GM23338 (cell line): ENCODE data around the gene FREY1. TPM values are rescaled to one million over a fixed set of nuclear protein-coding genes. Genes with fewer than 3 reads are reported as not detected.

Source experiments
- ATAC-seq: fragments of 200-7000 bp; cut with Tn5 transposase; 3 replicates; pipeline ENCODE4 v1.9.1; 2020
- DNase-seq: peaks from one replicate; pipeline ENCODE4 v3.0.0-alpha.2; 2015; ENCODE audit warnings: low spot score
- H2AFZ ChIP-seq: fragments of 200-600 bp; sonication (generic); 2 replicates; pipeline ENCODE4 v1.8.0; 2016; ENCODE audit warnings: antibody characterized with exemption, mild to moderate bottlenecking, moderate library complexity
- H3F3A ChIP-seq: fragments of 200-600 bp; sonication (generic); replicated peaks from 2 replicates; pipeline ENCODE4 v1.8.0; 2017; ENCODE audit warnings: antibody characterized with exemption, mixed run types, low read depth
- H3K27ac ChIP-seq: fragments of 200-600 bp; sonication (generic); 2 replicates; pipeline ENCODE4 v1.6.1; 2016; ENCODE audit warnings: low read depth
- H3K27me3 ChIP-seq: fragments of 200-600 bp; sonication (generic); 2 replicates; pipeline ENCODE4 v1.8.0; 2016; ENCODE audit warnings: mild to moderate bottlenecking, mixed run types, moderate library complexity; ENCODE audit not compliant: insufficient read depth
- H3K36me3 ChIP-seq: fragments of 200-600 bp; sonication (generic); 2 replicates; pipeline ENCODE4 v1.8.0; 2016; ENCODE audit warnings: mild to moderate bottlenecking; ENCODE audit not compliant: insufficient read depth
- H3K4me1 ChIP-seq: fragments of 200-600 bp; sonication (generic); 2 replicates; pipeline ENCODE4 v1.8.0; 2016; ENCODE audit warnings: mild to moderate bottlenecking, moderate library complexity; ENCODE audit not compliant: insufficient read depth
- H3K4me2 ChIP-seq: fragments of 200-600 bp; sonication (generic); 2 replicates; pipeline ENCODE4 v1.7.1; 2017; ENCODE audit warnings: mixed run types
- H3K4me3 ChIP-seq: fragments of 200-600 bp; sonication (generic); 2 replicates; pipeline ENCODE4 v1.6.1; 2016; ENCODE audit warnings: mixed run types
- H3K79me2 ChIP-seq: fragments of 200-600 bp; sonication (generic); replicated peaks from 2 replicates; pipeline ENCODE4 v1.8.0; 2017; ENCODE audit warnings: mild to moderate bottlenecking; ENCODE audit not compliant: insufficient read depth
- H3K9me2 ChIP-seq: fragments of 200-600 bp; sonication (generic); 2 replicates; pipeline ENCODE4 v1.8.0; 2017; ENCODE audit not compliant: insufficient read depth
- H4K20me1 ChIP-seq: fragments of 200-600 bp; sonication (generic); replicated peaks from 2 replicates; pipeline ENCODE4 v1.8.0; 2017; ENCODE audit warnings: mild to moderate bottlenecking; ENCODE audit not compliant: insufficient read depth
- H3K27ac Mint-ChIP-seq: 2 replicates; pipeline ENCODE4 v1.8.0; 2020; ENCODE audit warnings: inconsistent platforms, mild to moderate bottlenecking, moderate library complexity, mixed read lengths
- H3K27me3 Mint-ChIP-seq: 3 replicates; pipeline ENCODE4 v1.8.0; 2022; ENCODE audit warnings: low read depth, mild to moderate bottlenecking, moderate library complexity, mixed read lengths, inconsistent platforms; ENCODE audit not compliant: insufficient read depth, poor library complexity
- H3K36me3 Mint-ChIP-seq: 3 replicates; pipeline ENCODE4 v1.8.0; 2021; ENCODE audit warnings: low read depth, mild to moderate bottlenecking, inconsistent platforms, moderate library complexity, mixed read lengths
- H3K4me1 Mint-ChIP-seq: 3 replicates; pipeline ENCODE4 v1.8.0; 2020; ENCODE audit warnings: mild to moderate bottlenecking, inconsistent platforms, mixed read lengths
- H3K4me3 Mint-ChIP-seq: 3 replicates; pipeline ENCODE4 v1.8.0; 2021; ENCODE audit warnings: moderate library complexity, mild to moderate bottlenecking, inconsistent platforms, mixed read lengths
- H3K9me3 Mint-ChIP-seq: 3 replicates; pipeline ENCODE4 v1.8.0; 2020; ENCODE audit warnings: moderate library complexity, mild to moderate bottlenecking, inconsistent platforms, mixed read lengths
- CREB1 ChIP-seq: fragments of 250-450 bp; sonication (Bioruptor Pico); IDR thresholded peaks from 2 replicates; pipeline ENCODE4 v1.5.0; 2020; ENCODE audit warnings: low read depth, mild to moderate bottlenecking, moderate library complexity
- ETS1 ChIP-seq: IDR thresholded peaks from 2 replicates; pipeline ENCODE4 v1.6.1; 2016; ENCODE audit warnings: antibody characterized with exemption
- EZH2 ChIP-seq: fragments of 200-600 bp; sonication (generic); IDR thresholded peaks from one replicate; pipeline ENCODE4 v1.8.0; 2017; ENCODE audit warnings: antibody characterized with exemption, mild to moderate bottlenecking, low read depth; ENCODE audit not compliant: unreplicated experiment
- EZH2phosphoT487 ChIP-seq: fragments of 200-600 bp; sonication (generic); IDR thresholded peaks from one replicate; pipeline ENCODE4 v1.8.1; 2018; ENCODE audit warnings: antibody characterized with exemption; ENCODE audit not compliant: unreplicated experiment
- JUNB ChIP-seq: IDR thresholded peaks from one replicate; pipeline ENCODE4 v1.6.1; 2016; ENCODE audit warnings: antibody characterized with exemption; ENCODE audit not compliant: unreplicated experiment
- NANOG ChIP-seq: IDR thresholded peaks from 2 replicates; pipeline ENCODE4 v1.6.1; 2016; ENCODE audit warnings: antibody characterized with exemption, borderline replicate concordance
- POLR2AphosphoS5 ChIP-seq: IDR thresholded peaks from 2 replicates; pipeline ENCODE4 v1.6.1; 2016; ENCODE audit warnings: antibody characterized with exemption, low read depth
- REST ChIP-seq: IDR thresholded peaks from one replicate; pipeline ENCODE4 v1.6.1; 2018; ENCODE audit warnings: antibody characterized with exemption; ENCODE audit not compliant: unreplicated experiment
- STAT1 ChIP-seq: IDR thresholded peaks from one replicate; pipeline ENCODE4 v1.6.1; 2016; ENCODE audit warnings: antibody characterized with exemption; ENCODE audit not compliant: unreplicated experiment
- ZNF114 ChIP-seq: fragments of 250-450 bp; sonication (Bioruptor Pico); IDR thresholded peaks from 2 replicates; pipeline ENCODE4 v1.5.0; 2020; ENCODE audit warnings: mild to moderate bottlenecking, moderate library complexity
- ZNF331 ChIP-seq: fragments of 250-450 bp; sonication (Bioruptor Pico); IDR thresholded peaks from 2 replicates; pipeline ENCODE4 v1.5.0; 2020; ENCODE audit warnings: low read depth, mild to moderate bottlenecking, moderate library complexity
- polyA plus RNA-seq: library from polyadenylated mRNA; unstranded; fragments of >200 nt; fragmentation: Nextera tagmentation; extraction: Ambion mirVana; gene quantifications from 2 replicates; pipeline ENCODE4 v1.2.1, GENCODE V29; 2016
- total RNA-seq: library from RNA; depleted of rRNA; stranded (reverse); fragments of >200 nt; shearing (Covaris generic); gene quantifications from 2 replicates; pipeline ENCODE4 v1.2.3, GENCODE V29; 2014
- TF ChIP-seq, protein P1 (sequence below), 2 experiments: fragments of 200-600 bp in 1 of 2; sonication (generic) in 1 of 2; conservative IDR thresholded peaks; 2 replicates each; pipeline versions ENCODE4 v1.5.1 to v1.6.1; 2016 to 2017; ENCODE audit warnings: antibody characterized with exemption in 2 of 2, low read depth in 2 of 2, mild to moderate bottlenecking in 2 of 2, moderate library complexity in 1 of 2
- TF ChIP-seq, protein P2 (sequence below): fragments of 250-450 bp; sonication (Bioruptor Pico); IDR thresholded peaks from 2 replicates; pipeline ENCODE4 v1.5.0; 2020; ENCODE audit warnings: mild to moderate bottlenecking, moderate library complexity

Gene FREY1
- total and polyA plus RNA-seq, 2 experiments from 2014 or later: 1.1 TPM; not detected in 1

- no peak overlapping the region for H2AFZ ChIP-seq
- H3K79me2 ChIP-seq: 0 out of 2 replicates have a peak, but pooled peaks cover 2% of the 10 kb centered on the region
- H3K4me2 ChIP-seq: no peak overlapping the region
- no peaks in the 10 kb centered on the region for H3K27me3 ChIP-seq
- peaks cover 4% of the 10 kb centered on the region for H4K20me1 ChIP-seq
- TF ChIP-seq, protein P1, sequence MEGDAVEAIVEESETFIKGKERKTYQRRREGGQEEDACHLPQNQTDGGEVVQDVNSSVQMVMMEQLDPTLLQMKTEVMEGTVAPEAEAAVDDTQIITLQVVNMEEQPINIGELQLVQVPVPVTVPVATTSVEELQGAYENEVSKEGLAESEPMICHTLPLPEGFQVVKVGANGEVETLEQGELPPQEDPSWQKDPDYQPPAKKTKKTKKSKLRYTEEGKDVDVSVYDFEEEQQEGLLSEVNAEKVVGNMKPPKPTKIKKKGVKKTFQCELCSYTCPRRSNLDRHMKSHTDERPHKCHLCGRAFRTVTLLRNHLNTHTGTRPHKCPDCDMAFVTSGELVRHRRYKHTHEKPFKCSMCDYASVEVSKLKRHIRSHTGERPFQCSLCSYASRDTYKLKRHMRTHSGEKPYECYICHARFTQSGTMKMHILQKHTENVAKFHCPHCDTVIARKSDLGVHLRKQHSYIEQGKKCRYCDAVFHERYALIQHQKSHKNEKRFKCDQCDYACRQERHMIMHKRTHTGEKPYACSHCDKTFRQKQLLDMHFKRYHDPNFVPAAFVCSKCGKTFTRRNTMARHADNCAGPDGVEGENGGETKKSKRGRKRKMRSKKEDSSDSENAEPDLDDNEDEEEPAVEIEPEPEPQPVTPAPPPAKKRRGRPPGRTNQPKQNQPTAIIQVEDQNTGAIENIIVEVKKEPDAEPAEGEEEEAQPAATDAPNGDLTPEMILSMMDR (conservative IDR thresholded peaks at IDR 0.05; ENCODE audit: low read depth in 2 of 2): no peak
- TF ChIP-seq ZNF331 (CRISPR knock-in tag): no peak
- no peak for TF ChIP-seq NANOG
- TF ChIP-seq EZH2: no peak
- TF ChIP-seq STAT1: no peak
- no peak for TF ChIP-seq EZH2phosphoT487
- no peak for TF ChIP-seq POLR2AphosphoS5
- no peak for TF ChIP-seq ZNF114 (CRISPR knock-in tag)
- TF ChIP-seq ETS1: no peak
- no peak for TF ChIP-seq JUNB
- TF ChIP-seq REST: no peak
- no peak for TF ChIP-seq CREB1 (CRISPR knock-in tag)
- TF ChIP-seq, protein P2, sequence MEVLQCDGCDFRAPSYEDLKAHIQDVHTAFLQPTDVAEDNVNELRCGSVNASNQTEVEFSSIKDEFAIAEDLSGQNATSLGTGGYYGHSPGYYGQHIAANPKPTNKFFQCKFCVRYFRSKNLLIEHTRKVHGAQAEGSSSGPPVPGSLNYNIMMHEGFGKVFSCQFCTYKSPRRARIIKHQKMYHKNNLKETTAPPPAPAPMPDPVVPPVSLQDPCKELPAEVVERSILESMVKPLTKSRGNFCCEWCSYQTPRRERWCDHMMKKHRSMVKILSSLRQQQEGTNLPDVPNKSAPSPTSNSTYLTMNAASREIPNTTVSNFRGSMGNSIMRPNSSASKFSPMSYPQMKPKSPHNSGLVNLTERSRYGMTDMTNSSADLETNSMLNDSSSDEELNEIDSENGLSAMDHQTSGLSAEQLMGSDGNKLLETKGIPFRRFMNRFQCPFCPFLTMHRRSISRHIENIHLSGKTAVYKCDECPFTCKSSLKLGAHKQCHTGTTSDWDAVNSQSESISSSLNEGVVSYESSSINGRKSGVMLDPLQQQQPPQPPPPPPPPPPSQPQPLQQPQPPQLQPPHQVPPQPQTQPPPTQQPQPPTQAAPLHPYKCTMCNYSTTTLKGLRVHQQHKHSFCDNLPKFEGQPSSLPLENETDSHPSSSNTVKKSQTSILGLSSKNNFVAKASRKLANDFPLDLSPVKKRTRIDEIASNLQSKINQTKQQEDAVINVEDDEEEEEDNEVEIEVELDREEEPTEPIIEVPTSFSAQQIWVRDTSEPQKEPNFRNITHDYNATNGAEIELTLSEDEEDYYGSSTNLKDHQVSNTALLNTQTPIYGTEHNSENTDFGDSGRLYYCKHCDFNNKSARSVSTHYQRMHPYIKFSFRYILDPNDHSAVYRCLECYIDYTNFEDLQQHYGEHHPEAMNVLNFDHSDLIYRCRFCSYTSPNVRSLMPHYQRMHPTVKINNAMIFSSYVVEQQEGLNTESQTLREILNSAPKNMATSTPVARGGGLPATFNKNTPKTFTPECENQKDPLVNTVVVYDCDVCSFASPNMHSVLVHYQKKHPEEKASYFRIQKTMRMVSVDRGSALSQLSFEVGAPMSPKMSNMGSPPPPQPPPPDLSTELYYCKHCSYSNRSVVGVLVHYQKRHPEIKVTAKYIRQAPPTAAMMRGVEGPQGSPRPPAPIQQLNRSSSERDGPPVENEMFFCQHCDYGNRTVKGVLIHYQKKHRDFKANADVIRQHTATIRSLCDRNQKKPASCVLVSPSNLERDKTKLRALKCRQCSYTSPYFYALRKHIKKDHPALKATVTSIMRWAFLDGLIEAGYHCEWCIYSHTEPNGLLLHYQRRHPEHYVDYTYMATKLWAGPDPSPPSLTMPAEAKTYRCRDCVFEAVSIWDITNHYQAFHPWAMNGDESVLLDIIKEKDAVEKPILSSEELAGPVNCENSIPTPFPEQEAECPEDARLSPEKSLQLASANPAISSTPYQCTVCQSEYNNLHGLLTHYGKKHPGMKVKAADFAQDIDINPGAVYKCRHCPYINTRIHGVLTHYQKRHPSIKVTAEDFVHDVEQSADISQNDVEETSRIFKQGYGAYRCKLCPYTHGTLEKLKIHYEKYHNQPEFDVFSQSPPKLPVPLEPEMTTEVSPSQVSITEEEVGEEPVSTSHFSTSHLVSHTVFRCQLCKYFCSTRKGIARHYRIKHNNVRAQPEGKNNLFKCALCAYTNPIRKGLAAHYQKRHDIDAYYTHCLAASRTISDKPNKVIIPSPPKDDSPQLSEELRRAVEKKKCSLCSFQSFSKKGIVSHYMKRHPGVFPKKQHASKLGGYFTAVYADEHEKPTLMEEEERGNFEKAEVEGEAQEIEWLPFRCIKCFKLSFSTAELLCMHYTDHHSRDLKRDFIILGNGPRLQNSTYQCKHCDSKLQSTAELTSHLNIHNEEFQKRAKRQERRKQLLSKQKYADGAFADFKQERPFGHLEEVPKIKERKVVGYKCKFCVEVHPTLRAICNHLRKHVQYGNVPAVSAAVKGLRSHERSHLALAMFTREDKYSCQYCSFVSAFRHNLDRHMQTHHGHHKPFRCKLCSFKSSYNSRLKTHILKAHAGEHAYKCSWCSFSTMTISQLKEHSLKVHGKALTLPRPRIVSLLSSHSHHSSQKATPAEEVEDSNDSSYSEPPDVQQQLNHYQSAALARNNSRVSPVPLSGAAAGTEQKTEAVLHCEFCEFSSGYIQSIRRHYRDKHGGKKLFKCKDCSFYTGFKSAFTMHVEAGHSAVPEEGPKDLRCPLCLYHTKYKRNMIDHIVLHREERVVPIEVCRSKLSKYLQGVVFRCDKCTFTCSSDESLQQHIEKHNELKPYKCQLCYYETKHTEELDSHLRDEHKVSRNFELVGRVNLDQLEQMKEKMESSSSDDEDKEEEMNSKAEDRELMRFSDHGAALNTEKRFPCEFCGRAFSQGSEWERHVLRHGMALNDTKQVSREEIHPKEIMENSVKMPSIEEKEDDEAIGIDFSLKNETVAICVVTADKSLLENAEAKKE (CRISPR knock-in tag): no peak
- Mint-ChIP-seq H3K9me3 (no peaks in the 10 kb centered on the region), H3K4me1 (peaks cover 23% of the 10 kb centered on the region), H3K27me3 (peaks cover 7% of the 10 kb centered on the region), H3K27ac (no peak overlapping the region), H3K4me3 (no peak overlapping the region), H3K36me3 (peaks cover 26% of the 10 kb centered on the region)
- no peaks in the 10 kb centered on the region for H3K9me2 ChIP-seq
- H3K4me1 ChIP-seq: no peaks in the 10 kb centered on the region; the same call in 1 of the 2 replicates
- ATAC-seq: no peak
- 0 out of 2 replicates have a peak, but pooled peaks cover 4% of the 10 kb centered on the region for H3F3A ChIP-seq
- H3K36me3 ChIP-seq: peaks cover 11% of the 10 kb centered on the region; the same call in 1 of the 2 replicates
- no peak overlapping the region for H3K4me3 ChIP-seq
- H3K27ac ChIP-seq: no peak overlapping the region
- DNase-seq: no peak
Measured at GRCh38 chr11:45933131-45933831, 26.2 kb upstream of the FREY1 start.
